NCI-H1930 (cell line): ENCODE results near the gene CELF4.

ENCODE experiments used
- DNase-seq, 2 experiments: peaks; one replicate each; lab custom pipeline; 2025; lab: John Stamatoyannopoulos, UW

Gene CELF4

GRCh38 chr18:37565101-37565976 lies at the start of gene CELF4:
CELF4 (minus strand) TSS chr18:37565798.
- DNase-seq, result peak; percentile 50

- no peak for DNase-seq
Observed at GRCh38 chr18:37613253-37613565, 47.6 kb upstream of the CELF4 start.

GRCh38 chr18:37612524-37613252 lies 47.1 kb upstream of the CELF4 start:
- DNase-seq, result no peak

- DNase-seq, result no peak
Observed at GRCh38 chr18:37611614-37612279, 46.1 kb upstream of the CELF4 start.

- DNase-seq, result no peak
Observed at GRCh38 chr18:37608876-37609275, 43.3 kb upstream of the CELF4 start.

- no peak for DNase-seq
Observed at GRCh38 chr18:37607281-37607680, 41.7 kb upstream of the CELF4 start.

GRCh38 chr18:37604032-37604431 lies 38.4 kb upstream of the CELF4 start:
- no peak for DNase-seq

- no peak for DNase-seq
Observed at GRCh38 chr18:37598966-37599896, 33.6 kb upstream of the CELF4 start.

GRCh38 chr18:37598396-37598795 lies 32.8 kb upstream of the CELF4 start:
- DNase-seq, result no peak

- DNase-seq, result no peak
Observed at GRCh38 chr18:37590346-37590745, 24.7 kb upstream of the CELF4 start.

- no peak for DNase-seq
Observed at GRCh38 chr18:37588289-37588688, 22.7 kb upstream of the CELF4 start.

- no peak for DNase-seq
Observed at GRCh38 chr18:37586656-37587225, 21.1 kb upstream of the CELF4 start.

GRCh38 chr18:37584952-37585695 lies 19.5 kb upstream of the CELF4 start:
- DNase-seq, result no peak

- no peak for DNase-seq
Observed at GRCh38 chr18:37584217-37584616, 18.6 kb upstream of the CELF4 start.

- no peak for DNase-seq
Observed at GRCh38 chr18:37582261-37582660, 16.7 kb upstream of the CELF4 start.

- no peak for DNase-seq
Observed at GRCh38 chr18:37578886-37579513, 13.4 kb upstream of the CELF4 start.

- no peak for DNase-seq
Observed at GRCh38 chr18:37578182-37578678, 12.6 kb upstream of the CELF4 start.

GRCh38 chr18:37577051-37577611 lies 11.5 kb upstream of the CELF4 start:
- no peak for DNase-seq

- peak in 1 of 2 experiments; percentile 26 for DNase-seq
Observed at GRCh38 chr18:37575646-37576045, 10.0 kb upstream of the CELF4 start.

GRCh38 chr18:37574113-37574512 lies 8.5 kb upstream of the CELF4 start:
- no peak for DNase-seq
